Measurements from ENCODE around the gene MRPL50.

Gene MRPL50

GRCh38 chr9:101369884-101370531 lies 28.4 kb downstream of the MRPL50 start (continued):
- TF ChIP-seq ZFP3 (CRISPR knock-in tag; IDR thresholded peaks at IDR 0.05) = no peak

- TF ChIP-seq POU6F1 (CRISPR knock-in tag; IDR thresholded peaks at IDR 0.05; ENCODE audit: borderline replicate concordance, low read depth) (no peak), ARNTL (CRISPR knock-in tag; IDR thresholded peaks at IDR 0.05; ENCODE audit: borderline replicate concordance, low read depth) (no peak), RARB (CRISPR knock-in tag; IDR thresholded peaks at IDR 0.05) (no peak), ISL1 (CRISPR knock-in tag; IDR thresholded peaks at IDR 0.05) (no peak), CSRNP3 (CRISPR knock-in tag; IDR thresholded peaks at IDR 0.05) (no peak), GLIS3 (CRISPR knock-in tag; IDR thresholded peaks at IDR 0.05) (no peak), ZC3H10 (CRISPR knock-in tag; IDR thresholded peaks at IDR 0.05) (no peak), ZNF8 (CRISPR knock-in tag; IDR thresholded peaks at IDR 0.05) (no peak)
- peak; percentile 66 for ATAC-seq
Measured at GRCh38 chr9:101369286-101369685, 29.1 kb downstream of the MRPL50 start.

- TF ChIP-seq TSHZ2 (CRISPR knock-in tag; IDR thresholded peaks at IDR 0.05) = no peak
- no peak for TF ChIP-seq PATZ1 (CRISPR knock-in tag; IDR thresholded peaks at IDR 0.05; ENCODE audit: borderline replicate concordance)
- no peak for TF ChIP-seq CSDC2 (CRISPR knock-in tag; IDR thresholded peaks at IDR 0.05)
- TF ChIP-seq GLIS3 (CRISPR knock-in tag; IDR thresholded peaks at IDR 0.05) = no peak
- no peak for TF ChIP-seq RARB (CRISPR knock-in tag; IDR thresholded peaks at IDR 0.05)
- no peak for TF ChIP-seq ZC3H10 (CRISPR knock-in tag; IDR thresholded peaks at IDR 0.05)
- TF ChIP-seq ARNTL (CRISPR knock-in tag; IDR thresholded peaks at IDR 0.05; ENCODE audit: borderline replicate concordance, low read depth) = no peak
- no peak for TF ChIP-seq ESRRG (CRISPR knock-in tag; IDR thresholded peaks at IDR 0.05)
- no peak for TF ChIP-seq CREB5 (CRISPR knock-in tag; IDR thresholded peaks at IDR 0.05; ENCODE audit: low read depth)
- TF ChIP-seq ZNF565 (CRISPR knock-in tag; conservative IDR thresholded peaks at IDR 0.05; ENCODE audit: low read depth) = no peak
- TF ChIP-seq ZNF70 (CRISPR knock-in tag; IDR thresholded peaks at IDR 0.05) = no peak
- no peak for TF ChIP-seq POU6F1 (CRISPR knock-in tag; IDR thresholded peaks at IDR 0.05; ENCODE audit: borderline replicate concordance, low read depth)
- TF ChIP-seq OSR1 (CRISPR knock-in tag; IDR thresholded peaks at IDR 0.05) = no peak
- ATAC-seq = no peak
Measured at GRCh38 chr9:101367323-101367722, 31.1 kb downstream of the MRPL50 start.

Measured in SK-N-SH treated with all-trans-retinoic acid at 6 μM for 48 hours (cell line).